Endothelial cell of umbilical vein (primary cell): ENCODE measurements around the gene C2CD3. TPM values are rescaled to one million over a fixed set of nuclear protein-coding genes. Genes with fewer than 3 reads are reported as not detected.

ENCODE experiments used
- BruUV-seq: library from RNA; stranded (reverse); fragments of 400-500 nt; replicated peaks from 2 replicates; lab custom pipeline; 2021; lab: Mats Ljungman, UMichigan
- CTCF ChIA-PET: fragments of 300-600, 350-600 bp; sonication (Branson Sonifier 250); formaldehyde crosslinking; loops from one replicate; lab custom pipeline; 2021; ENCODE audit warnings: antibody characterized with exemption, inconsistent platforms; lab: Charles Lee
- POLR2A ChIA-PET: fragments of 300-600, 350-600 bp; sonication (Branson Sonifier 250); formaldehyde crosslinking; loops from one replicate; lab custom pipeline; 2021; ENCODE audit warnings: antibody characterized with exemption, inconsistent platforms; lab: Charles Lee
- DNase-seq: peaks from one replicate; pipeline ENCODE4 v3.0.0-alpha.2; 2011; ENCODE audit warnings: low read depth, low spot score
- FAIRE-seq: peaks from 2 replicates; lab custom pipeline; 2011; peaks lifted over from hg19 to GRCh38; lab: Jason Lieb, UNC
- H2AFZ ChIP-seq: 2 replicates; pipeline ENCODE4 v1.6.0; 2012; ENCODE audit warnings: low read depth, low read length, control low read depth, inconsistent platforms
- H3K27ac ChIP-seq: 2 replicates; pipeline ENCODE4 v1.5.1; 2011; ENCODE audit warnings: low read depth, mild to moderate bottlenecking, control low read depth, low read length, moderate library complexity; ENCODE audit not compliant: insufficient read depth
- H3K27me3 ChIP-seq, 2 experiments: 2 replicates each; pipeline versions ENCODE4 v1.6.0 to v1.6.1; 2011; ENCODE audit warnings: low read length in 2 of 2, mixed read lengths in 1 of 2; ENCODE audit not compliant: control insufficient read depth in 2 of 2, insufficient read depth in 2 of 2
- H3K36me3 ChIP-seq, 2 experiments: 2 replicates in 1 of 2; 3 replicates in 1 of 2; pipeline ENCODE4 v1.5.1; 2011; ENCODE audit warnings: low read length in 2 of 2, mild to moderate bottlenecking in 1 of 2, moderate library complexity in 1 of 2; ENCODE audit not compliant: control insufficient read depth in 2 of 2, insufficient read depth in 2 of 2; ENCODE audit errors: extremely low read depth in 1 of 2
- H3K4me1 ChIP-seq: 3 replicates; pipeline ENCODE4 v1.5.1; 2011; ENCODE audit warnings: mild to moderate bottlenecking, low read length; ENCODE audit not compliant: control insufficient read depth, insufficient read depth; ENCODE audit errors: extremely low read depth
- H3K4me2 ChIP-seq: 2 replicates; pipeline ENCODE4 v1.6.1; 2011; ENCODE audit warnings: low read length, control low read depth, mixed read lengths; ENCODE audit not compliant: insufficient read depth
- H3K4me3 ChIP-seq, 3 experiments: fragments of 200-600 bp in 1 of 3; sonication (generic), shearing (Covaris generic) in 1 of 3; replicated peaks in 1 of 3; 2 replicates each; pipeline ENCODE4 v1.5.1; 2011 to 2016; ENCODE audit warnings: control low read depth in 3 of 3, low read length in 3 of 3, mild to moderate bottlenecking in 2 of 3, inconsistent platforms in 1 of 3, low read depth in 1 of 3, moderate library complexity in 1 of 3; ENCODE audit not compliant: insufficient read depth in 1 of 3
- H3K79me2 ChIP-seq: 2 replicates; pipeline ENCODE4 v1.6.0; 2012; ENCODE audit warnings: low read length, inconsistent platforms; ENCODE audit not compliant: control insufficient read depth, insufficient read depth
- H3K9ac ChIP-seq: replicated peaks from 2 replicates; pipeline ENCODE3; 2011; ENCODE audit warnings: low read length, control low read depth; ENCODE audit not compliant: insufficient read depth; ENCODE audit errors: extremely low read depth
- H3K9me1 ChIP-seq: replicated peaks from 3 replicates; pipeline ENCODE4 v1.6.0; 2011; ENCODE audit warnings: mild to moderate bottlenecking, low read length; ENCODE audit not compliant: control insufficient read depth, insufficient read depth; ENCODE audit errors: extremely low read depth
- H3K9me3 ChIP-seq: replicated peaks from 2 replicates; pipeline ENCODE4 v1.5.1; 2012; ENCODE audit warnings: low read length, inconsistent platforms; ENCODE audit not compliant: control insufficient read depth, insufficient read depth
- H4K20me1 ChIP-seq: replicated peaks from 2 replicates; pipeline ENCODE3; 2011; ENCODE audit warnings: mild to moderate bottlenecking, low read length; ENCODE audit not compliant: control insufficient read depth, insufficient read depth; ENCODE audit errors: extremely low read depth
- CTCF ChIP-seq, 2 donors: IDR thresholded peaks; 1 replicate in 1 of 2; 2 replicates in 1 of 2; pipeline ENCODE4 v1.5.1; 2011; ENCODE audit warnings: low read length in 2 of 2, mild to moderate bottlenecking in 2 of 2, moderate library complexity in 2 of 2, control low read depth in 1 of 2, inconsistent platforms in 1 of 2, low read depth in 1 of 2; ENCODE audit not compliant: insufficient read depth in 1 of 2; ENCODE audit errors: extremely low read depth in 1 of 2
- EZH2 ChIP-seq: IDR thresholded peaks from 2 replicates; pipeline ENCODE4 v1.6.1; 2012; ENCODE audit warnings: borderline replicate concordance, low read depth, mild to moderate bottlenecking, moderate library complexity, low read length, inconsistent platforms; ENCODE audit not compliant: severe bottlenecking
- FOS ChIP-seq: IDR thresholded peaks from 2 replicates; pipeline ENCODE4 v1.6.1; 2011; ENCODE audit warnings: mild to moderate bottlenecking, low read length, moderate library complexity, borderline replicate concordance; ENCODE audit not compliant: insufficient read depth
- GATA2 ChIP-seq: IDR thresholded peaks from 2 replicates; pipeline ENCODE4 v1.7.0; 2011; ENCODE audit warnings: low read depth, mild to moderate bottlenecking, moderate library complexity, mixed read lengths, low read length; ENCODE audit not compliant: insufficient read length, insufficient read depth
- JUN ChIP-seq: IDR thresholded peaks from 2 replicates; pipeline ENCODE4 v1.6.1; 2011; ENCODE audit warnings: borderline replicate concordance, low read depth; ENCODE audit not compliant: insufficient read length, insufficient read depth
- MAX ChIP-seq: IDR thresholded peaks from 2 replicates; pipeline ENCODE4 v1.6.1; 2011; ENCODE audit not compliant: insufficient read depth, insufficient read length
- MYC ChIP-seq: IDR thresholded peaks from one replicate; pipeline ENCODE4 v1.6.1; 2011; ENCODE audit warnings: mild to moderate bottlenecking, low read depth, low read length
- POLR2A ChIP-seq: IDR thresholded peaks from 2 replicates; pipeline ENCODE4 v1.6.1; 2012; ENCODE audit warnings: low read depth, mild to moderate bottlenecking, control low read depth, low read length
- POLR2AphosphoS5 ChIP-seq: IDR thresholded peaks from 2 replicates; pipeline ENCODE4 v1.6.1; 2012; ENCODE audit warnings: low read depth, mild to moderate bottlenecking, control low read depth, low read length, moderate library complexity; ENCODE audit not compliant: insufficient read depth
- dilution Hi-C: fragments of 300-500 bp; cut with MboI; formaldehyde crosslinking; loops from one replicate; pipeline ENCODE4 v1.15.0; 2019; ENCODE audit warnings: low sequenced_read_pairs; ENCODE audit not compliant: extremely low pct_ligation_motif_present
- intact Hi-C: fragments of 100-400 bp; cut with micrococcal nuclease; formaldehyde crosslinking; loops from one replicate; pipeline ENCODE4 v1.10.0; 2022
- polyA plus RNA-seq, 4 experiments: library from polyadenylated mRNA; depleted of rRNA in 3 of 4; stranded (reverse) in 3 of 4; unstranded in 1 of 4; fragments of >200 nt; gene quantifications; 2 replicates each; pipeline versions ENCODE4 v1.2.1 to v1.2.3, GENCODE V29; 2011 to 2012; ENCODE audit warnings: missing spikeins in 1 of 4
- total RNA-seq: library from RNA; stranded (reverse); gene quantifications from 2 replicates; pipeline ENCODE4 v1.2.3, GENCODE V29; 2021

The C2CD3 gene
- total and polyA plus RNA-seq, 2 donors (not counting 3 experiments of a cell fraction or from before 2014, with no cell fraction given) = 12.9 to 36.6 TPM

GRCh38 chr11:74001822-74002286 is 168.9 kb downstream of the C2CD3 start:
- CTCF ChIA-PET = interaction anchor here (1.0 to 1.4 kb wide), 3 partner anchors 12 to 38 kb away, joined by 3 read pairs; partner anchors contain the start of gene UCP2
- no peak overlapping the region for H3K27ac ChIP-seq
- no peaks in the 10 kb centered on the region for H3K9me1 ChIP-seq
- intact Hi-C loops (no loop called here), dilution Hi-C loops (no loop called here)
- no peak overlapping the region for H2AFZ ChIP-seq
- H3K9ac ChIP-seq = no peak overlapping the region
- no peak overlapping the region for H3K4me3 ChIP-seq
- H3K36me3 ChIP-seq = no peaks in the 10 kb centered on the region
- H3K9me3 ChIP-seq = no peaks in the 10 kb centered on the region
- H3K4me1 ChIP-seq = no peaks in the 10 kb centered on the region
- no peaks in the 10 kb centered on the region for H3K27me3 ChIP-seq
- FAIRE-seq (no peak), DNase-seq (no peak)
- BruUV-seq = no TSS peak
- H3K79me2 ChIP-seq = no peaks in the 10 kb centered on the region
- no peaks in the 10 kb centered on the region for H4K20me1 ChIP-seq
- no peak overlapping the region for H3K4me2 ChIP-seq
- TF ChIP-seq MAX = no peak
- no peak for TF ChIP-seq POLR2A
- no peak for TF ChIP-seq MYC
- no peak for TF ChIP-seq FOS
- TF ChIP-seq CTCF (IDR thresholded peaks at IDR 0.05; ENCODE audit: extremely low read depth in 1 of 2, insufficient read depth in 1 of 2, low read depth in 1 of 2, low read length in 2 of 2) = no peak
- no peak for TF ChIP-seq GATA2
- TF ChIP-seq POLR2AphosphoS5 = no peak
- TF ChIP-seq EZH2 = no peak
- TF ChIP-seq JUN = no peak
- POLR2A ChIA-PET = no interaction called here
